Measurements from ENCODE around the gene PRKCH.

GRCh38 chr14:61455351-61455750, 134.0 kb downstream of the PRKCH start:
- TF ChIP-seq CTCF (IDR thresholded peaks at IDR 0.05; ENCODE audit: low read depth, low read length) (no peak), POLR2A (IDR thresholded peaks at IDR 0.05; ENCODE audit: extremely low read depth, insufficient read length) (no peak), MAX (IDR thresholded peaks at IDR 0.05; ENCODE audit: low read depth, low read length) (no peak)

Data from NB4 (cell line).